Neutrophil (primary cell): ENCODE measurements around the gene CHRD.
"Not testable (repeated sequence)": the region's sequence is repeated elsewhere in the genome, so short reads cannot be mapped to it uniquely, and the experiment has no call there.

Source experiments
- H3K27ac ChIP-seq: fragments of 200-600 bp; sonication (generic); 2 replicates; pipeline ENCODE4 v1.5.1; 2016; ENCODE audit warnings: mild to moderate bottlenecking, moderate library complexity
- H3K27me3 ChIP-seq: fragments of 200-600 bp; sonication (generic); 2 replicates; pipeline ENCODE4 v1.6.0; 2016; ENCODE audit warnings: mild to moderate bottlenecking
- H3K36me3 ChIP-seq: fragments of 200-600 bp; sonication (generic); 2 replicates; pipeline ENCODE4 v1.5.1; 2017
- H3K4me1 ChIP-seq, 2 experiments: fragments of 200-600 bp in 1 of 2; sonication (generic) in 1 of 2; 1 replicate in 1 of 2; 2 replicates in 1 of 2; pipeline versions ENCODE4 v1.5.1 to v1.6.1; 2013 to 2016; ENCODE audit warnings: low read depth in 1 of 2, low read length in 1 of 2, mild to moderate bottlenecking in 1 of 2, moderate library complexity in 1 of 2; ENCODE audit not compliant: control insufficient read depth in 1 of 2, insufficient read depth in 1 of 2
- H3K4me3 ChIP-seq, 2 experiments: fragments of 200-600 bp in 1 of 2; sonication (generic) in 1 of 2; 1 replicate in 1 of 2; 2 replicates in 1 of 2; pipeline ENCODE4 v1.5.1; 2013 to 2016; ENCODE audit warnings: low read depth in 1 of 2, low read length in 1 of 2, mild to moderate bottlenecking in 1 of 2, moderate library complexity in 1 of 2
- H3K9me3 ChIP-seq: fragments of 200-600 bp; sonication (generic); 2 replicates; pipeline ENCODE4 v1.5.1; 2016
- CTCF ChIP-seq: fragments of 200-600 bp; sonication (generic); IDR thresholded peaks from 2 replicates; pipeline ENCODE4 v1.5.1; 2016; ENCODE audit warnings: antibody characterized with exemption

Gene CHRD

DNA sequence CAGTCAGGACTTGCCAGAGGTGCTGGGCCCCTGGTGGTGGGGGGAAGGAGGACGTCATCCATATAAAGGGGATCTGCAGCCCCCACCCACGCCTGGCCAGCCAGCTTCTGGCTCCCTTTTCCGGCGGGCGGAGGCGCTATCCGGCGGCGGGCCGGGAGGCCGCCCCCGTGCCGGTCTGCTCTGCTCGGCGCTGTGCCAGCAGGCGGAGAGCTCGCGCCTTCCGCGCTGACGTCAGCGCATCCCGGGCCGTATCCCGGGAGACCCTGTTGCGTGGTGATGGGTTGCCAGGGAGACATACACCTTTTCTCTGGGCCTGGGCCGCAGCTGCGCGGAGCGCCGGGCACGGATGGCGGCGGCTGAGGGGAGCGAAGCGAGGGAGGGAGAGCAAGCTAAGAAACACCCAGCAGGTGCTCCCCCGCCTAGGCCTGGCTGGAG lies 41.3 kb upstream of the CHRD start:
- no peak for TF ChIP-seq CTCF
- peaks cover 26% of the 10 kb centered on the region for H3K27me3 ChIP-seq
- peaks cover 32% of the 10 kb centered on the region for H3K36me3 ChIP-seq
- H3K4me1 ChIP-seq = peaks cover 15 to 23% of the 10 kb centered on the region in 2 experiments
- H3K27ac ChIP-seq = no peak overlapping the region
- H3K9me3 ChIP-seq = no peaks in the 10 kb centered on the region
- no peak overlapping the region for H3K4me3 ChIP-seq

DNA sequence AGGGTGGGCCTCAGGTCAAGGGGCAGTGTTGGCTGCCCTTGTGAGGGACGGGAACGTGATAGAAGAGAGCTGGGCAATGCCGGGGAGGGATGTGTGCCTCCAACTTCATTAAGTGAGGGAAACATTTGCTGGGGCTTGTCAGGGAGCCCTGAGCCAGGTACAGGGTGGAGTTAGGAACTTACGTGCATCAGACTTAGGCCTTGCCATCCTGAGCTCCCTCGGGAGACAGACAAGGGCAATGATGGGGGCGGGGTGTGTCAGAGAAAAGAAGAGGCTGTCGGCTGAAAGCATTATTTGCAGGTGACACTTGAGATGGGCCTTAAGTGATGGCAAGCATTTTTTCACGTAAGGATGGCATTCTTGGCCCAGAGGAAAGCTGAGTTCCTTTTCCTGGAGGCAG lies 40.9 kb upstream of the CHRD start:
- no peak overlapping the region for H3K4me3 ChIP-seq
- peaks cover 15 to 23% of the 10 kb centered on the region in 2 experiments for H3K4me1 ChIP-seq

DNA sequence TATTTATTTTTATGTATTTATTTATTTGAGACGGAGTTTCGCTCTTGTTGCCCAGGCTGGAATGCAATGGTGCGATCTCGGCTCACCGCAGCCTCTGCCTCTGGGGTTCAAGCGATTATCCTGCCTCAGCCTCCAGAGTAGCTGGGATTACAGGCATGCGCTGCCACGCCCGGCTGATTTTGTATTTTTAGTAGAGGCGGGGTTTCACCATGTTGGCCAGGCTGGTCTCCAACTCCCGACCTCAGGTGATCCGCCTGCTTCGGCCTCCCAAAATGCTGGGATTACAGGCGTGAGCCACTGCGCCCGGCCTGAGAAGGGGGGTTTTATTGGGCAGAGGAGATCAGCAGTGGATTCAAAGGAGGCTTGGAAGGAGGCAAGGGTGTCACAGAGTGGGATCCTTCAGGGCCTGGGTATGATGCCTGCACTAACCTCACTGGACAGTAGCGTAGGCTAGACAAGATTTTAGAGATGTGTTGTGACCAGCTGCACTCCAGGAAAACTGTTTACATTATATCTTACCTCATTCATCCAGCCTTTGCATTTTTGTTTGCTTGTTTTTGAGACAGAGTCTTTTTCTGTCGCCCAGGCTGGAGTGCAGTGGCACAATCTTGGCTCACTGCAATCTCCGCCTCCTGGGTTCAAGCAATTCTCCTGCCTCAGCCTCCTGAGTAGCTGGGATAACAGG lies 40.3 kb upstream of the CHRD start:
- not testable (repeated sequence) for H3K9me3 ChIP-seq, H3K4me3 ChIP-seq, H3K27ac ChIP-seq
- peaks cover 26% of the 10 kb centered on the region for H3K27me3 ChIP-seq
- H3K36me3 ChIP-seq = peaks cover 30% of the 10 kb centered on the region
- H3K4me1 ChIP-seq = peaks cover 15 to 23% of the 10 kb centered on the region in 2 experiments

More for the DNA sequence above, 40.9 kb upstream of the CHRD start:
- TF ChIP-seq CTCF = no peak
- no peaks in the 10 kb centered on the region for H3K9me3 ChIP-seq
- H3K36me3 ChIP-seq = peaks cover 31% of the 10 kb centered on the region
- H3K27ac ChIP-seq = no peak overlapping the region
- peaks cover 26% of the 10 kb centered on the region for H3K27me3 ChIP-seq

GRCh38 chr3:184341925-184342324 lies 37.9 kb upstream of the CHRD start:
- no peaks in the 10 kb centered on the region for H3K9me3 ChIP-seq
- no peak overlapping the region for H3K4me3 ChIP-seq
- peaks cover 33% of the 10 kb centered on the region for H3K36me3 ChIP-seq
- H3K27ac ChIP-seq = no peak overlapping the region
- H3K27me3 ChIP-seq = peaks cover 23% of the 10 kb centered on the region
- TF ChIP-seq CTCF = no peak
- H3K4me1 ChIP-seq = peaks cover 2 to 9% of the 10 kb centered on the region in 2 experiments

GRCh38 chr3:184343200-184343876 lies 36.5 kb upstream of the CHRD start:
- H3K4me3 ChIP-seq = no peak overlapping the region
- H3K27me3 ChIP-seq = peaks cover 9% of the 10 kb centered on the region
- no peaks in the 10 kb centered on the region for H3K9me3 ChIP-seq
- H3K36me3 ChIP-seq = peaks cover 33% of the 10 kb centered on the region
- TF ChIP-seq CTCF = no peak
- peaks cover 0 to 3% of the 10 kb centered on the region in 2 experiments for H3K4me1 ChIP-seq
- H3K27ac ChIP-seq = no peak overlapping the region

DNA sequence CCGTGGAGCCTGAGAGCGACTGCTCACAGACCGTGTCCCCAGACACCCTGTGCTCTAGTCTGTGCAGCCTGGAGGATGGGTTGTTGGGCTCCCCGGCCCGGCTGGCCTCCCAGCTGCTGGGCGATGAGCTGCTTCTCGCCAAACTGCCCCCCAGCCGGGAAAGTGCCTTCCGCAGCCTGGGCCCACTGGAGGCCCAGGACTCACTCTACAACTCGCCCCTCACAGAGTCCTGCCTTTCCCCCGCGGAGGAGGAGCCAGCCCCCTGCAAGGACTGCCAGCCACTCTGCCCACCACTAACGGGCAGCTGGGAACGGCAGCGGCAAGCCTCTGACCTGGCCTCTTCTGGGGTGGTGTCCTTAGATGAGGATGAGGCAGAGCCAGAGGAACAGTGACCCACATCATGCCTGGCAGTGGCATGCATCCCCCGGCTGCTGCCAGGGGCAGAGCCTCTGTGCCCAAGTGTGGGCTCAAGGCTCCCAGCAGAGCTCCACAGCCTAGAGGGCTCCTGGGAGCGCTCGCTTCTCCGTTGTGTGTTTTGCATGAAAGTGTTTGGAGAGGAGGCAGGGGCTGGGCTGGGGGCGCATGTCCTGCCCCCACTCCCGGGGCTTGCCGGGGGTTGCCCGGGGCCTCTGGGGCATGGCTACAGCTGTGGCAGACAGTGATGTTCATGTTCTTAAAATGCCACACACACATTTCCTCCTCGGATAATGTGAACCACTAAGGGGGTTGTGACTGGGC lies 35.1 kb upstream of the CHRD start:
- Histone ChIP-seq H3K9me3 (no peaks in the 10 kb centered on the region), H3K4me3 (no peak overlapping the region), H3K4me1 (no peaks in the 10 kb centered on the region), H3K36me3 (peaks cover 33% of the 10 kb centered on the region), H3K27me3 (no peaks in the 10 kb centered on the region), H3K27ac (no peak overlapping the region)
- TF ChIP-seq CTCF = no peak
